Fibroblast of villous mesenchyme (primary cell): ENCODE data around the gene CDC42EP2. TPM values are rescaled to one million over a fixed set of nuclear protein-coding genes. Genes with fewer than 3 reads are reported as not detected.

ENCODE experiments used
- DNase-seq: peaks from one replicate; pipeline ENCODE4 v3.0.0-alpha.2; 2010; ENCODE audit warnings: low read depth
- H3K4me3 ChIP-seq: 2 replicates; pipeline ENCODE4 v1.5.1; 2011; ENCODE audit warnings: low read depth, mild to moderate bottlenecking, low read length
- CTCF ChIP-seq: IDR thresholded peaks from 2 replicates; pipeline ENCODE4 v1.5.1; 2012; ENCODE audit warnings: low read depth, mild to moderate bottlenecking, low read length; ENCODE audit not compliant: insufficient read depth
- total RNA-seq: library from RNA; depleted of rRNA; stranded (reverse); fragments of >200 nt; gene quantifications from 2 replicates; pipeline ENCODE4 v1.2.3, GENCODE V29; 2012

CDC42EP2 gene
- total RNA-seq, 1 donor = 32.8 TPM

- no peak overlapping the region for H3K4me3 ChIP-seq
- no peak for TF ChIP-seq CTCF
- DNase-seq = no peak
These were observed 10.6 kb upstream of the CDC42EP2 start for GRCh38 chr11:65304110-65304509.

GRCh38 chr11:65304613-65305012, 10.1 kb upstream of the CDC42EP2 start:
- no peak overlapping the region for H3K4me3 ChIP-seq
- DNase-seq = no peak
- TF ChIP-seq CTCF = no peak

- TF ChIP-seq CTCF = no peak
These were observed 9.0 kb upstream of the CDC42EP2 start for GRCh38 chr11:65305501-65306268.

GRCh38 chr11:65307298-65308229, 7.1 kb upstream of the CDC42EP2 start:
- H3K4me3 ChIP-seq = no peak overlapping the region
- no peak for DNase-seq
- TF ChIP-seq CTCF = no peak

More at GRCh38 chr11:65305501-65306268, 9.0 kb upstream of the CDC42EP2 start:
- no peak overlapping the region for H3K4me3 ChIP-seq
- DNase-seq = peak; percentile 88

GRCh38 chr11:65308281-65308891, 6.3 kb upstream of the CDC42EP2 start:
- no peak for TF ChIP-seq CTCF
- DNase-seq = no peak
- no peak overlapping the region for H3K4me3 ChIP-seq

GRCh38 chr11:65309006-65309405, 5.7 kb upstream of the CDC42EP2 start:
- TF ChIP-seq CTCF = no peak
- DNase-seq = no peak

More at GRCh38 chr11:65309006-65309405, 5.7 kb upstream of the CDC42EP2 start:
- no peak overlapping the region for H3K4me3 ChIP-seq
